Activated naive CD4-positive, alpha-beta T cell treated with anti-CD3 and anti-CD28 coated beads, Interleukin-2, amount 50 U/mL, for 24 hours (primary cell): ENCODE results near the gene NUDT4.

Experiments
- H3K27ac Mint-ChIP-seq: one replicate; pipeline ENCODE4 v1.8.0; 2021; ENCODE audit warnings: mild to moderate bottlenecking, mixed read lengths
- H3K27me3 Mint-ChIP-seq: one replicate; pipeline ENCODE4 v1.8.0; 2021; ENCODE audit warnings: mixed read lengths
- H3K36me3 Mint-ChIP-seq: one replicate; pipeline ENCODE4 v1.8.0; 2021; ENCODE audit warnings: mixed read lengths
- H3K4me1 Mint-ChIP-seq: one replicate; pipeline ENCODE4 v1.8.0; 2021; ENCODE audit warnings: mixed read lengths
- H3K4me3 Mint-ChIP-seq: one replicate; pipeline ENCODE4 v1.8.0; 2021; ENCODE audit warnings: mild to moderate bottlenecking, mixed read lengths
- H3K9me3 Mint-ChIP-seq: one replicate; pipeline ENCODE4 v1.8.0; 2021; ENCODE audit warnings: mixed read lengths

The NUDT4 gene

GRCh38 chr12:93377252-93378195, at the start of gene NUDT4:
Gene NUDT4, plus strand, starts transcription at chr12:93377925. Its CDS starts 398 bp downstream, at chr12:93378323.
- Mint-ChIP-seq H3K4me3 (peak within 1 kb of the TSS; percentile 100), H3K9me3 (no peaks in the 10 kb centered on the region), H3K4me1 (peaks cover 37% of the 10 kb centered on the region), H3K27me3 (no peaks in the 10 kb centered on the region), H3K27ac (peak within 1 kb of the TSS; percentile 100), H3K36me3 (peaks cover 13% of the 10 kb centered on the region)

GRCh38 chr12:93333054-93333453, 44.7 kb upstream of the NUDT4 start:
- Mint-ChIP-seq H3K27me3 (peaks cover 1% of the 10 kb centered on the region), H3K4me1 (no peaks in the 10 kb centered on the region), H3K4me3 (no peak overlapping the region), H3K27ac (no peak overlapping the region), H3K36me3 (peaks cover 1% of the 10 kb centered on the region), H3K9me3 (no peaks in the 10 kb centered on the region)

- H3K4me3 Mint-ChIP-seq = no peak overlapping the region
- H3K9me3 Mint-ChIP-seq = no peaks in the 10 kb centered on the region
Observed at GRCh38 chr12:93333828-93334227, 43.9 kb upstream of the NUDT4 start.

GRCh38 chr12:93335603-93336162, 42.0 kb upstream of the NUDT4 start:
- Mint-ChIP-seq H3K27ac (no peak overlapping the region), H3K4me3 (no peak overlapping the region), H3K4me1 (no peaks in the 10 kb centered on the region)

More at GRCh38 chr12:93333828-93334227, 43.9 kb upstream of the NUDT4 start:
- peaks cover 1% of the 10 kb centered on the region for H3K36me3 Mint-ChIP-seq
- peaks cover 1% of the 10 kb centered on the region for H3K27me3 Mint-ChIP-seq
- H3K27ac Mint-ChIP-seq = no peak overlapping the region
- no peaks in the 10 kb centered on the region for H3K4me1 Mint-ChIP-seq

GRCh38 chr12:93336291-93336741, 41.4 kb upstream of the NUDT4 start:
- Mint-ChIP-seq H3K27me3 (no peaks in the 10 kb centered on the region), H3K9me3 (no peaks in the 10 kb centered on the region), H3K4me1 (no peaks in the 10 kb centered on the region), H3K27ac (no peak overlapping the region), H3K4me3 (no peak overlapping the region), H3K36me3 (no peaks in the 10 kb centered on the region)

More at GRCh38 chr12:93335603-93336162, 42.0 kb upstream of the NUDT4 start:
- no peaks in the 10 kb centered on the region for H3K9me3 Mint-ChIP-seq
- H3K36me3 Mint-ChIP-seq = peaks cover 1% of the 10 kb centered on the region
- no peaks in the 10 kb centered on the region for H3K27me3 Mint-ChIP-seq

- Mint-ChIP-seq H3K4me3 (no peak overlapping the region), H3K27me3 (no peaks in the 10 kb centered on the region), H3K36me3 (no peaks in the 10 kb centered on the region), H3K4me1 (no peaks in the 10 kb centered on the region), H3K27ac (no peak overlapping the region), H3K9me3 (no peaks in the 10 kb centered on the region)
Observed at GRCh38 chr12:93338598-93338997, 39.1 kb upstream of the NUDT4 start.

- Mint-ChIP-seq H3K9me3 (no peaks in the 10 kb centered on the region), H3K27me3 (no peaks in the 10 kb centered on the region), H3K4me3 (no peak overlapping the region), H3K4me1 (no peaks in the 10 kb centered on the region), H3K36me3 (no peaks in the 10 kb centered on the region), H3K27ac (no peak overlapping the region)
Observed at GRCh38 chr12:93339695-93340094, 38.0 kb upstream of the NUDT4 start.

GRCh38 chr12:93341409-93342049, 36.2 kb upstream of the NUDT4 start:
- no peaks in the 10 kb centered on the region for H3K36me3 Mint-ChIP-seq
- H3K4me3 Mint-ChIP-seq = no peak overlapping the region
- no peak overlapping the region for H3K27ac Mint-ChIP-seq
- H3K4me1 Mint-ChIP-seq = no peaks in the 10 kb centered on the region
- H3K27me3 Mint-ChIP-seq = no peaks in the 10 kb centered on the region
- H3K9me3 Mint-ChIP-seq = no peaks in the 10 kb centered on the region

- no peak overlapping the region for H3K27ac Mint-ChIP-seq
Observed at GRCh38 chr12:93347054-93347785, 30.5 kb upstream of the NUDT4 start.

GRCh38 chr12:93348575-93349435, 28.9 kb upstream of the NUDT4 start:
- no peaks in the 10 kb centered on the region for H3K4me1 Mint-ChIP-seq
- no peak overlapping the region for H3K4me3 Mint-ChIP-seq
- H3K9me3 Mint-ChIP-seq = no peaks in the 10 kb centered on the region
- H3K27me3 Mint-ChIP-seq = no peaks in the 10 kb centered on the region
- no peaks in the 10 kb centered on the region for H3K36me3 Mint-ChIP-seq
- H3K27ac Mint-ChIP-seq = no peak overlapping the region

More at GRCh38 chr12:93347054-93347785, 30.5 kb upstream of the NUDT4 start:
- Mint-ChIP-seq H3K27me3 (no peaks in the 10 kb centered on the region), H3K4me3 (no peak overlapping the region), H3K36me3 (no peaks in the 10 kb centered on the region), H3K4me1 (no peaks in the 10 kb centered on the region), H3K9me3 (no peaks in the 10 kb centered on the region)

- Mint-ChIP-seq H3K27me3 (no peaks in the 10 kb centered on the region), H3K27ac (no peak overlapping the region), H3K4me3 (no peak overlapping the region), H3K36me3 (no peaks in the 10 kb centered on the region), H3K4me1 (no peaks in the 10 kb centered on the region), H3K9me3 (no peaks in the 10 kb centered on the region)
Observed at GRCh38 chr12:93351726-93352125, 26.0 kb upstream of the NUDT4 start.

- Mint-ChIP-seq H3K27ac (no peak overlapping the region), H3K4me3 (no peak overlapping the region), H3K27me3 (no peaks in the 10 kb centered on the region)
Observed at GRCh38 chr12:93352321-93352720, 25.4 kb upstream of the NUDT4 start.

GRCh38 chr12:93356214-93356613, 21.5 kb upstream of the NUDT4 start:
- H3K36me3 Mint-ChIP-seq = no peaks in the 10 kb centered on the region
- H3K27ac Mint-ChIP-seq = no peak overlapping the region
- no peaks in the 10 kb centered on the region for H3K27me3 Mint-ChIP-seq
- H3K4me3 Mint-ChIP-seq = no peak overlapping the region
- no peaks in the 10 kb centered on the region for H3K9me3 Mint-ChIP-seq
- no peaks in the 10 kb centered on the region for H3K4me1 Mint-ChIP-seq

More at GRCh38 chr12:93352321-93352720, 25.4 kb upstream of the NUDT4 start:
- H3K9me3 Mint-ChIP-seq = no peaks in the 10 kb centered on the region
- no peaks in the 10 kb centered on the region for H3K36me3 Mint-ChIP-seq
- no peaks in the 10 kb centered on the region for H3K4me1 Mint-ChIP-seq

- H3K27ac Mint-ChIP-seq = no peak overlapping the region
- H3K4me1 Mint-ChIP-seq = no peaks in the 10 kb centered on the region
- H3K9me3 Mint-ChIP-seq = no peaks in the 10 kb centered on the region
- no peak overlapping the region for H3K4me3 Mint-ChIP-seq
- H3K36me3 Mint-ChIP-seq = no peaks in the 10 kb centered on the region
- H3K27me3 Mint-ChIP-seq = no peaks in the 10 kb centered on the region
Observed at GRCh38 chr12:93358058-93358457, 19.7 kb upstream of the NUDT4 start.
